GM21423 (cell line): ENCODE data around the gene NFAT5.

Source experiments
- ATAC-seq: cut with Tn5 transposase; IDR thresholded peaks from one replicate; pipeline ENCODE4 v1.9.1; 2021; ENCODE audit warnings: mild to moderate bottlenecking, moderate library complexity; ENCODE audit not compliant: unreplicated experiment

The NFAT5 gene

DNA sequence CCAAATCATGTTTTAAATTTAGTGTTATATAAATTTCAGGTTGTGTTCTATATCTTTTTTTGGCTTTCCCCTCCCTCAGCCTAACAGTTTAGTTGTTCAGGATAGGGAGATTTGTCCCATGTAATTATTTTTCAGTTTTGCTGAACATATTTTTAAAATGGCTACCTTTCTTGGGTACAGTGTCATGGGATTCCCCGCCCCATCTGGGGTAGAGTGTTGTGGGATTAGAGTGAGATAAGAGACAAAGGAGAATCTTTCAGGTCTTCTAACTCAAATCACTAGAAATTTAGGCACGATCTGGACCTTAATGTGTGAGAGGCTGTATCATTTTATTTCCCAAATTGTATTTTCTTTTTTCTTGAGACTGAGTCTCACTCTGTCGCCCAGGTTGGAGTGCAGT, 24.8 kb downstream of the NFAT5 start:
- ATAC-seq = no peak

DNA sequence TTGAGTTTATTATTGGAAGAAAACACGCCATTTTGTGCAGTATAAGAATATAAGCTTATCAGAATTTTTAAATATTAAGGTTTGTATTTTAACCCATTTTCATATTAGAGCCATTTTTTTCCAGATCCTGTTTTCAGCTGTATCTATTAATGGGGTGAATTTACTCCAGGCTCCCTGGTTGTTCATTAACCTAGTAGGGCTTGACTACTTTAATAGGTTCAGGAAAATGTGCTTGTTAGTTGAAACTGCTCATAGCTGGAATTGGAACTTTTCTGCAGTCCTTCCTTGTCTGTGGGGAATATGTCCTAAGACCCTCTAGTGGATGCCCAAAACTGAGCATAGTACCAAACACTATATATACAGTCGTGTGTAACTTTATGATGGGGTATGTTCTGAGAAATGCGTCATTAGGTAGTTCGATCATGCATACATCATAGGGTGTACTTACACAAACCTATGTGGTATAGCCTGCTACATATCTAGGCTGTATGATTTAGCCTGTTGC, 28.0 kb downstream of the NFAT5 start:
- ATAC-seq = no peak

DNA sequence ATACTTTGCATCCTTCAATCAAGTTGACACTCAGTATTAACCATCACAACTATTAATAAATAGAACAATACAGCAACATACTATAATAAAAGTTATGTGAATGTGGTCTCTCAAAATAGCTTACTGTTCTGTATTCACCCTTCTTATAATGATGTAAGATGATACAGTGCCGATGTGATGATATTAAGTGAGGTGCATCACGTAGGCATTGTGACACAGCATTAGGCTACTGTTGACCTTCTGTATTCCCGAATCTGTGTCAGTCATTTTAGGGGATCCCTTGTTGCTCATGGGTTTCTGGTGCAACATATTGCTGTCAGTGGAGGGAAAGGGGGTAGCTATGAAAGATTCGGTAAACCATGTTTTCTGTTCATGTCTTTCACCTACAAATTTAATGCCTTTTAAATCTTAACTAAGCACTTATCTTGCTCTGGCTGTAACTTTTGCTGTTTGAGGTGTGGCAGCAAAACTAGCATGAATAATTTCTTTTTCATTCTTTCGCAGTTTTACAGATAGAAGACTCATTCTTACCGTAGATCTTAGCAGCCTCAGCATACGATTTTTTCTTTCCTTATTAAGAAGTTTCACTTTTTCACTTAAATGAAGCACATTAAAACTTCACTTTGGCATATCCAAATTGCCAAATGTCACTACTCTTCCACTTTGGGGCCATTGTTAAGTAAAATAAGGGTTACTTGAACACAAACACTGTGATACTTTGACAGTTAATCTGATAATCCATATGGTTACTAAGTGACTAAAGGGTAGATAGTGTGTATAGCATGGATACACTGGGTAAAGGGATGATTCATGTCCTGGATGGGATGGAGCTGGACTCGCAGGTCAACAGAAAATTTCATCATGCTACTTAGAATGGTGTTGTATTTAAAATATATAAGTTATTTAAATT, 29.6 kb downstream of the NFAT5 start:
- no peak for ATAC-seq

DNA sequence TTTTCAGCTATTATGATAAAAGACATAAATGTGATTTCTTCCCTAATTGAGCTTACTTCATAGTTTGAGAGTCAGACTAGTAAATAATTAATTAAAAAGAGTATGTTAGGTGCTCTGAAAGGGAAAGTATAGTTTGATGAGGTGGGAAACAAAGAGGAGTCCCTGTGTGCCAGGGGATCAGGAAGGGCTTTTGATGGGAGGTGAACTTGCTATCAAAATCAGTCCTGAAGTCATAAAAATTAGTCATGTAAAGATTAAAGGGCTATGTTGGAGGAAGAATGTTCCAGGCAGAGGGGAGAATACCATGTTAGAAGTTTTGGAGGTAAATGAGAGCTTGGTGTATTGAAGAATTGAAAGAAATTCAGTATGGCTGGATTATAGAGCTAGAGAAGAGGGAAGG, 31.0 kb downstream of the NFAT5 start:
- ATAC-seq = no peak

DNA sequence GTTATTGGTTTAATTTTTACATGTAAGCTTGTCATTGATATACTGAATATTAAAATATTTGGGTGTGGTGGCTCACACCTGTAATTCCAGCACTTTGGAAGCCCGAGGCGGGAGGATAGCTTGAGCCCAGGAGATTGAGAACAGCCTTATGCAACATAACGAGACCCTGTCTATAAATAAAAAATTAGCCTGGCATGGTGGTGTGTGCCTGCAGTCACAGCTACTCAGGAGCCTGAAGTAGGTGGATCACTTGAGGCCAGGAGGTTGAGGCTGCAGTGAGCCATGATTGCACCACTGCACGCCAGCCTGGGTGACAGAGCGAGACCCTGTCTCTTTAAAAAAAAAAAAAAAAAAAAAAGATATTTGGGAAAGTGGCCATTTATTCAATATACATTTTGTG, 32.3 kb downstream of the NFAT5 start:
- ATAC-seq = no peak

DNA sequence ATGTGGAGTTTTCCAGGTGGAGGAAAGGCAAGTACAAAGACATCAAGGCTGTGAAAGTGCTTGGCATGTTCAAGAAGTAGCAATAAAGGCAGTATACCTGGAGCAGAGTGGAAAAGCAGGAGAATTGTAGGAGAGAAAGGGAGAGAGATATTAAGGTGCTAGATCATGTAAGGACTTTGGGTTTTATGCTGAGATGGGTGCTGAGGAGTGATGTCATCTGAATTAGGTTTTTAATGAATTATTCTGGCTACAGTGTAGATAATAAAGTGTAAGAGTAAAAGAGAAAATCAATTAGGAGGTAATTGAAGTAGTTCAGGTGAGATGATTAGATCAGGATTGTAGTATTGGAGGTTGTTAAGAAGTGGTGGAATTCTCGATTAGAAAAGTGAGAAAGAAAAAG, 34.0 kb downstream of the NFAT5 start:
- no peak for ATAC-seq

DNA sequence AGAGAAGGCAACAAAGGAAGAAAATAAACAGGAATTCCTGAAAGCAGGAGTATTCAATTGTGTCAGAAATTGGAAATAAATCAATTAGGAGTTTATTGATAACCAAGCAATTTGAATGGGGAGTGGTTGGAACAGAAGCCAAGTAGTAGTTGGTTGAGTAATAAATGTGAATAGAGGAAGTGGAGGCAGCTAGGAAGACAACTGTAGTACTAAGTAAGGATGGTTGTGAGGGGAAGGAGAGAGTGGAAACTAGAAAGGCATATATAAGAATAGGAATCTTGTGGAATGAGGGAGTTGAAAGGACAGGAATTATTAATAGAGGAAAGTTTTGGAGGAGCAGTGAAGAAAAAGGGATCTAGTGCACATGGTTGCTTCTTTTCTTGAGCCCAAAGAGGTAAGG, 34.4 kb downstream of the NFAT5 start:
- ATAC-seq = no peak

DNA sequence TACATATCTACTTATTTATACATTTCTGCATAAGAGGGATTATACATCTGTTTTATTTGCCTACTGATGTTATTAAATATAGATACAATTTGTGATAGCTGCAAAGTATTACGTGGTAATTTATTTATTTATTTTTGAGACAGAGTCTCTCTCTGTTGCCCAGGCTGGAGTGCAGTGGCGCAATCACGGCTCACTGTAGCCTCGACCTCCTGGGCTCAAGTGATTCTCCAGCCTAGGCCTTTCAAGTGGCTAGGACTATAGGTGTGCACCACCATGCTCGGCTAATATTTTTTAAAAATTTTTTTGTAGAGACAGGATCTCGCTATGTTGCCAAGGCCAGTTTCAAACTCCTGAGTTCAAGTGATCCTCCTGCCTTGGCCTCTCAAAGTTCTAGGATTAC, 35.5 kb downstream of the NFAT5 start:
- ATAC-seq = no peak

DNA sequence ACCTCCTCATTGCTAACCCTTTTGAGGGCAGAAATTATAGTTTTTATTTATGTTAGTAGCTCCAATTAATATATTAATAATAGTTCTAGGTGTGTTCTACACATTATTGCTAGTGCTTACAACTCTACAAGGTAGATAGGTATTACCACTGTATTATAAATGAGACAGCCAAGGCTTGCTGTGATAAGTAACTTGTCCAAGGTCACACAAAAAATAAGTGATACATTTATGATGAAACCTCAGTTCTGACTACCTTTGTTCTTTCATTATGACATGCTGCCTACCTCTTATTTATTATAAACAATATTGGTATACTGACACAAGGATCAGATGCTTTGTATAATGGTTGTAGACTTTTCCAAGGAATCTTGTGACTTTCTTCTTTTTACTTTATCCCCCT, 41.2 kb downstream of the NFAT5 start:
- ATAC-seq = no peak

DNA sequence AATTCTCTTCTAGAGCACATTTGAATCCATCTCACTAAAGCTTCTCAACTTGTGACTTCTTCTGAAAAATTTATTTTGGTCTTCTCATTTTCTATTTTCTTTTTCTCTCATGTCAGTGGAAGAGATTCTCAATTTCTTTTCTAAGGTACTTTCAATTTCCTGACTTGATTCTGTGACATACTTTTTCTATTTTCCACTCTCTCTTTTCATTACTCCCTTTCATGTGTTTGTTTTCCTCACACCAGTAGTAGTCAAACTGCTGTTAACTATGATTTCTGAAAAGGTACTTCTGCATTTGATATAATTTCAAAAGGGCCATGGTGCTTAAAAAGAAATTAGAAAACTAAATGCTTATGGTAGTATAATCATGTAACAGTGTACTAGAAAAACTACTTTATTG, 41.9 kb downstream of the NFAT5 start:
- no peak for ATAC-seq

DNA sequence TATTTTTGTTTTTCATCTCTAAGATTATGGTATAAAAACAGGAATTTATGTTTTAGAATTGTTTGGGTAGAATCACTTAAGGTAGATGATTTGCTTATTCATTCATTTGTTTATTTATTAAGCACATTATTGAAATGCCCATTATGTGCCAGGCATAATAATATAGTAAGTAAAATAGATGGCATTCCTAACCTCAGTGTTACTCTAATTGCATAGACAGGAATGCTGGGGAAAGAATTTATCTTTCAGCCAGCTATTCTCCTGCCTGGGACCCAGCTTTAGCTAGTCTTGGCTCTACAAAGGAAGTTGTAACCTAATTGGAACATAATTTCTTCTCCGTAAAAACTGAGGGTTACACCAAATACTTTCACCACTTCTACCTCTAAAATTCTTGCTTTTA, 44.6 kb downstream of the NFAT5 start:
- no peak for ATAC-seq

DNA sequence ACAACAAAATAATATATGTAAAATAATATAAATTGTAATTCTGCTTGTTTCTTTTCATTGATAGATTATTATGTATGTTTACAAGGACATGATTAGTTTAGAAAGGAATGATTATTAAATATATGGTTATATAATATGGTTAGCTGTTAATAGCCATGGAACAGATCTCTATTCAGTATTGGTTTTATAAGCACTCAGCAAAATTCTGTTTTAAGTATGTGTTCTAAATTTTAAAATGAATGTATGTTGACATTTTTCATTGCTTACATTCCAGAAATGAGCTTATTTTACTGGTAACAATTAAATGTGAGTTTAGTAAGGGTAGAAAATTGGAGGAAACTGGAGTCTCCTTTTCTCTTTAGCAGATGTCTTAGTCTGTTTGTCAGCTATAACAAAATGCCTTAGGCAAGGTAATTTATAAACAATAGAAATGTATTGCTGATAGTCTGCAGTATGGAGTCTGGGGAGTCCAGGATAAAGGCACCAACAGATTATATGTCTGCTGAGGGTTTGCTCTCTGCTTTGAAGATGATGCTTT, 45.4 kb downstream of the NFAT5 start:
- no peak for ATAC-seq

DNA sequence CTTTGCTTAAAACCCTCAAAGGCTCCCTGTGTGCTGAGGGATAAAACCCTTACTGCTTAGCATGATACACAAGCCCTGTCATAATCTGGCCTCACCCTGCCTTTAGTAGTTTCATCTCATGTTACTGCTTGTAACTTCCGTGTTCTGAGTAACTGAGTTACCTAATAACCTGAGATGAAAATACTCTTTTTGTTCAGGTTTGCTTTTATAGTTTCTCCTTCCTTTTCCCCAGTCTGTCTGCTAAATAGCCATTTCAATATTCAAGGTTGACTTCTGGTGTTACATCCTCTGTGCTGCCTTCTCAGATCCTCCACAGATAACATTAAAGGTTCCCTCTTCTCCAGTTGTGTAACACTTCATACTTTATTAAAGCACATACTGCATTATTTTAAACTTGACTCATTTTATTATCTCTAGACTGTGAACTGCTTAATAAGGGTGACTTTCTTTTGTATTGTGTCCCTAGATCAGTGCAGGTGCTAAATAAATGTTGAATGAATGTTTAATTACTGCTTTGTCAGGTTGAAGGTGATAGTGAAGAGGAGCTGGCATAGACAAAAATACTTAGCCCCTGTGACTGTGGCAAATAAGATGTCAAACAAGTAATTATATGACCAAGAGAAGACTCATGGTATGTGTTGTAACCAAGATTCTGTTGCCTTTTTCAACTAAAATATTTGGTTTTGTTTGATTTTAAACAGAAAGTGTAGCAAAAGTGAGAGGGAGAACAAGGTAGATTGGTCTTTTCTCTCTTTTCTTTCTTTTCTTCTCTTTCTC, 47.8 kb downstream of the NFAT5 start:
- ATAC-seq = peak; percentile 52

DNA sequence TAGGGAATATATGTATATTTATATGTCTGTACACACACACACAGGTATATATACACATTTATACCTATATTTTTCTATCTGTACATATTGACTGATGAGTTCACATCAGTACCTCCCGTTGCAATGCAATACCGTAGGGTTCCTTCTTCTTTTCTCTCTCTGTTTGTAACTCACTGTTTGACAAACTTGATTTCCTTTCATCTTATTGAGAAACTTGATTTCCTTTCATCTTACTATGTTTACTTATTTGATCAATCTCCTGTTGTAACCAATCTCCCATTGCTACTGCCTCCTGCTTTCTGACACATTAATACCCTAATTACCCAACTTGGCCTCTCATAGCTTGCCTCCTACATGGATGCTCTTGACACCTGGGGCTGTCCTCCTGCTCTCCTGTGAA, 49.8 kb downstream of the NFAT5 start:
- no peak for ATAC-seq

DNA sequence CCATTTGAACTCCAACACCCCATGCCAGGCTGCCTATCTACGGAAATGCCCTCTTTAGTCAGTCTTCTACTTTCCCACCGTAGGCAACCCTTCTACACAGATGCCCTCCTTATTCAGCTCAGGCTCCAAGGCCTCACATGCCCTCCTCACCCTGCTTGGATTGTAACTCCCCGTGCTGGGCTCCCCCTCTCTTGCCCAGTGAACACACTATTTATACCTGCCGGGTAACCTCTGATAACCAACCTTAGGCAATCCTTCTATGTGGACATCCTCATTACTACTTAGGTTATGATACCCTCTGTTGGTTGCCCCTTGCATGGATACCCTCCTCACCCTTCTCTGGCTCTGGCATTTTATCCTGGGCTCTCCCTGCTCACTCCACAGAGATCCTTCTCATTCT, 50.3 kb downstream of the NFAT5 start:
- no peak for ATAC-seq

DNA sequence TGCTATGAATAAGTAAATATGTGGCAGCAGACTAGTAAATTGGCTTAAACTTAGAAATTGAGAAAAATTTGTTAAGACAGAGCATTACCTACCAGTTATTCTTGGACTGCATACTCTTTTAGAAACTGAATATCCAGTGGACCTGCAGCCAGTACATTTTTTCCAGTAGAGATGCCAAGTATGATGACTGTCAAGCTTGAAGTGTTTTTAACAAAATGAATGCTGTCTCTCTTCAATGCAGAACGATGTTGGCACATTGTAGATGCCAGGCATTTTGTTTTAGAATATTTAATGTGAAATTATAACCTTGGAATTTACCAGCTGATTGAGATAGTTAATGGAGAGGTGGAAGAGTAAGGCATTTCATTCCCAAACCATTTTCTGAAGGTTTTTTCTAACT, 52.5 kb downstream of the NFAT5 start:
- no peak for ATAC-seq

DNA sequence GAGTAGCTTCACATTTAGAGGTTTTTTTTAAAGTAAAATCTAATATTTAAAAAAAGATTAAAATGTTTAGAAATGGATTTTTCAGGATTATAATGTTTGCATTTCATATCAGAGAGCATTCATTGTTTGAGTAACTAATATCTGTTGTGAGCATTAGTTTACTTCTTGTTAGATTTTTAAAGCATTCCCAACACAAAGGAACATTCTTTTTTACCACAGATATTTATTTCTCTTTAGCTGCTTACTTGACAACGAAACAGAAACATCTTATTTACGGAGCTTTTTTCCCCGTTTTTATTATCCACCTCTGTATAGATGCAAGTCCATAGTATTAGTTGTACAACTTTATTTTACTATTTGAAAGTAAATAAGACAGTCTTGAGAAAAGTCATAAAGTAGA, 53.0 kb downstream of the NFAT5 start:
- no peak for ATAC-seq

DNA sequence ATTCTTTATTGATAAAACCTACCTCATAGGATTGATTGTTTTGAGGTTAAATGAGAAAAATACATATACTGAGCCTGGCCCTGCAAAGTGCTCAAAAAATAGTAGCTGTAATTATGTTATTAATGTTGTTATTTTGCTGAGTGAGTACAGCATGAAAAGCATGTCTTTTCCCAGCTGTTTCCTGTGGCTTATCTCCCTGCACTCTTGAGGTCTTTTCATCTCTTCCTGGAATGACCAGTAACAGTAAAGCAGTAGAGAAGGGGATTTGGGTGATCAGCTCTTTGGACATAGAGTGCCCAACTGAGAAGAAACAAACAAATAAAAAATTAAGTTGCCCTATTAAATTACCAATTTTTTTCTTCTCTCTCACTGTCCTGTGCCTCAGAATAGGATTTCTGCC, 53.7 kb downstream of the NFAT5 start:
- no peak for ATAC-seq

DNA sequence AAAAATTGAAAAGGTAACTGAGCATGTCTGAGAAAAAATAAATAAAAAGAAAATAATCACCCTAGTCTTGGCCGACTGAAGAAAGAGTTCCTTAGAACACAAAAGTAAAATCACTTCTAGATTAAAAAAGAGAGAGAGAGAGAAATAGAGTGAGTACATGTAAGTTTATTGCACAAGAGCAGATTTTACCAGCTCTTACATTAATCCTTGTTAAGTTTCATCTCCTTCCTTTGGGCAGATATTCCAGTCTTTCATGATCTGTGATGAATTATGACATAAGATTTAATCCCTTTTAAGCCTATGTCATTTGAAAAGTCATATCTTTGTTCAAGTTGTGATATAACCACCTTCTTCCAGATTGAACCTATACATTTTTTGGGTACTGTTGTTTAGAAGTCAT, 54.8 kb downstream of the NFAT5 start:
- no peak for ATAC-seq

DNA sequence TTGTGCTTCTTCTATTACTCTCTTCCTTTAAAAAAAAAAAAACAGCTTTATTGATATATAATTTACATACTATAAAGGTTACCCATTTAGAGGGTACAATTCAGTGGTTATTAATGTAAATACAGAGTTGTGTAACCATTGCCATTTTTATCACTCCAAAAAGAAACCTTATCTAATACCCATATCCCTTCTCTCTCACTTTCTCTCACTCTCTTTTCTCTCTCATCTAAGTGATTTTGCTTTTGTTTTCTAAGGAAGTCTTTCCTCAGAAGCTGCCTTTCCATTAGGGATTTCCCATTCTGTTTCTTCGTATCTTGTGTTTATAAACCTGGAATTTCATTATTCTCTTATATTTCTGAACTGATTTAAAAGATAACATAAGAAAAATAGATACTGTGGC, 55.5 kb downstream of the NFAT5 start:
- ATAC-seq = no peak

DNA sequence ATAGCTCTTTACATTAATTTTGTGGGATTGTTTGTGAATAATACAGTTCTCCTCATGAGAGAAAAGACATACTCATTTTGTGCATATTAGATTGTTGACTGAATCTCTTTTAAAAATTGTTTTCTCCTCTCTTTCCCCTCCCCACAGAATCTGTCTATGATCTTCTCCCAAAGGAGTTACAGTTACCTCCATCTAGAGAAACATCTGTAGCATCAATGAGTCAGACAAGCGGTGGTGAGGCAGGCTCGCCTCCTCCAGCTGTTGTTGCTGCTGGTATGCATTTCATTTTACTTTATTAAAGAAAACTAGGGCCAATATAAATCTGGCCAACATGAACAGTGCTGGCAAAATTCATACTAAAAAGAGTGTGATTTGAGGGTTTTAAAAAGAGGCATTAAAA, 60.5 kb downstream of the NFAT5 start:
- no peak for ATAC-seq

DNA sequence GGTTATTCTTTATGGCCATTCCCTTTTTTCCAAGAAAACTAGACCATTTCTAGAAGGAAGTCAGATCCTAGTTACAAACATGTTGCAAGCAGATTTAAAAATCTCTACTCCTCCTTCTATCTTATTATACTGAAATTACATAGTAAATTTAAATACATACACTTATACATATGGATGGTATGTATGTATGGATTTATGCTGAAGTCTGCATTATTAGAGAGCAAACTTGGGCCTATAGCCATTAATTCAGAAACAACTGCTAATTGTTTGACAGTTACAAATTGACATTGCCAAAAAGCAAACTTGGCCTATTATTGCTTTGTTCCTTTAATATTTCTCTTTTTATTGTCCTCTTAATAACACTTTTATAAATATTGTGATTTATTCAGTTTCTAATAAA, 67.1 kb downstream of the NFAT5 start:
- no peak for ATAC-seq
